Activated naive CD8-positive, alpha-beta T cell treated with anti-CD3 and anti-CD28 coated beads, Interleukin-2, amount 10 ng/mL, durations not matched to agents 7 days and 5 days (primary cell): ENCODE data around the gene CCDC24. TPM values are rescaled to one million over a fixed set of nuclear protein-coding genes. Genes with fewer than 3 reads are reported as not detected.

Experiments used
- ATAC-seq: fragments of 150-1000 bp; cut with Tn5 transposase; one replicate; pipeline ENCODE4 v1.10.0; 2021; ENCODE audit warnings: low read depth, moderate library complexity
- POLR2A ChIA-PET: fragments of 350-600 bp; sonication (Branson Sonifier 250); formaldehyde crosslinking; loops from one replicate; lab custom pipeline; 2021; ENCODE audit warnings: antibody characterized with exemption; lab: Charles Lee
- DNase-seq: peaks from one replicate; pipeline ENCODE4 v3.0.0; 2021
- H3K27ac Mint-ChIP-seq: one replicate; pipeline ENCODE4 v1.8.0; 2022; ENCODE audit warnings: mild to moderate bottlenecking, mixed read lengths
- H3K27me3 Mint-ChIP-seq: one replicate; pipeline ENCODE4 v1.8.0; 2022; ENCODE audit warnings: mild to moderate bottlenecking, moderate library complexity, mixed read lengths
- H3K36me3 Mint-ChIP-seq: one replicate; pipeline ENCODE4 v1.8.0; 2021; ENCODE audit warnings: mild to moderate bottlenecking, mixed read lengths
- H3K4me1 Mint-ChIP-seq: one replicate; pipeline ENCODE4 v1.8.0; 2021; ENCODE audit warnings: mixed read lengths
- H3K4me3 Mint-ChIP-seq: one replicate; pipeline ENCODE4 v1.8.0; 2022; ENCODE audit warnings: mild to moderate bottlenecking, moderate library complexity, mixed read lengths
- H3K9me3 Mint-ChIP-seq: one replicate; pipeline ENCODE4 v1.8.0; 2021; ENCODE audit warnings: mixed read lengths
- total RNA-seq, 2 experiments: library from RNA; stranded (reverse); gene quantifications; one replicate each; pipeline ENCODE4 v1.2.3, GENCODE V29; 2021

The CCDC24 gene
- total RNA-seq, 2 experiments from 2014 or later, result 1.3 to 3.2 TPM

- no peak overlapping the region for H3K27ac Mint-ChIP-seq
- no peaks in the 10 kb centered on the region for H3K9me3 Mint-ChIP-seq
- no peak for DNase-seq
- peaks cover 1% of the 10 kb centered on the region for H3K36me3 Mint-ChIP-seq
- peaks cover 3% of the 10 kb centered on the region for H3K4me1 Mint-ChIP-seq
- no peaks in the 10 kb centered on the region for H3K27me3 Mint-ChIP-seq
- no peak overlapping the region for H3K4me3 Mint-ChIP-seq
- no peak for ATAC-seq
- POLR2A ChIA-PET, result no interaction called here
Measured at GRCh38 chr1:44002606-44003157, 11.3 kb downstream of the CCDC24 start.

DNA sequence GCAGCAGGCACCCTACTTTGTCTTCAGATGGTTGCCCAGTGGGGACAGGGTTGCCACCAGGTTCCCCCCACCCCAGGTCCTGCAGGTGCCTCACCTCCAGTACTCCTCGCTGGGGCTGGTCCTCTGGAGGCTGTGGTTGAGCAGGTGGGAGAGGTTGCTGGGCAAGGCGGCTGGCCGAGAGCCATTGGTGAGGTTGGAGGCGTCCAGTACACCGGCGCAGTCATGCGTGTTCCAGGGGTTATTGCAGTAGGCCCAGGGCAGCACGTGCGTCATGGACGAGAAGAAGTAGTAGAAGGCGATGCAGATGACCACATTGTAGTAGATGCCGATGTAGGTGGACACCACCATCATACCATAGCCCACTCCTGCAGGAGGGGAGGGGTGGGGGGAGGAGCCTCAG lies 16.9 kb downstream of the CCDC24 start:
- POLR2A ChIA-PET, result no interaction called here
- no peak for ATAC-seq
- no peak overlapping the region for H3K4me3 Mint-ChIP-seq
- H3K27ac Mint-ChIP-seq, result no peak overlapping the region
- DNase-seq, result no peak
- no peaks in the 10 kb centered on the region for H3K27me3 Mint-ChIP-seq
- no peaks in the 10 kb centered on the region for H3K9me3 Mint-ChIP-seq
- H3K36me3 Mint-ChIP-seq, result no peaks in the 10 kb centered on the region
- peaks cover 8% of the 10 kb centered on the region for H3K4me1 Mint-ChIP-seq

DNA sequence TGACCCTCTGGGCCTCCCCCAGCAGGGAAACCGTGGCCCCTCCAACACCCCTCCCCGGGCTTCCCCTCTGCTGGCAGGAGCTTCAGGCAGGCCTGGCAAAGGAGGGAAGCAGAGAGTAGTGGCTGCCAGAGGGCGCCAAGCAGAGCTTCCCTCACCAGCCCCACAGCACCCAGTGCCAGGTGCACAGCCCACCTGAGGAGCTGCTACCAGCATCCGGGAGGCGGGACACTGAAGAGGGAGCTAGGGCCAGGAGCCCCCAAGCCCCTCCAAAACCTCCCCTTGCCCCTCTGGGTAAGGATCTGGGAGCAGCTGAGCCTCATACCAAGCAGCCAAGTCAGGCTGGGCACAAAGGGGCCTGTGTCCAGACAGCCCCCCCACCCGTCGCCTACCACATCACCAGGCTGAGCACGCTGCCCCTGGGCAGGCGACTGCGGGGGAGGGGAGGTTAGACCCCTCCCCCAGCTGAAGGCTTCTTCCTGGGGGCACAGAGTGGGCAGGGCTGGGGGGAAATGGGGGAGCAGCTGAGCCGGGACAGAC lies 19.6 kb downstream of the CCDC24 start:
- no peak for ATAC-seq
- Mint-ChIP-seq H3K9me3 (no peaks in the 10 kb centered on the region), H3K4me3 (no peak overlapping the region), H3K27me3 (peaks cover 3% of the 10 kb centered on the region), H3K4me1 (peaks cover 10% of the 10 kb centered on the region), H3K27ac (no peak overlapping the region), H3K36me3 (no peaks in the 10 kb centered on the region)
- POLR2A ChIA-PET, result no interaction called here
- no peak for DNase-seq

- Mint-ChIP-seq H3K36me3 (no peaks in the 10 kb centered on the region), H3K27ac (no peak overlapping the region), H3K9me3 (no peaks in the 10 kb centered on the region), H3K4me1 (peaks cover 10% of the 10 kb centered on the region), H3K27me3 (peaks cover 3% of the 10 kb centered on the region), H3K4me3 (no peak overlapping the region)
- ATAC-seq (no peak), DNase-seq (no peak)
- POLR2A ChIA-PET, result interaction anchor here (0.9 kb wide), 1 partner anchor 24 kb away, joined by 3 read pairs; no protein-coding TSS in a partner anchor
Measured at GRCh38 chr1:44012404-44012803, 21.0 kb downstream of the CCDC24 start.

DNA sequence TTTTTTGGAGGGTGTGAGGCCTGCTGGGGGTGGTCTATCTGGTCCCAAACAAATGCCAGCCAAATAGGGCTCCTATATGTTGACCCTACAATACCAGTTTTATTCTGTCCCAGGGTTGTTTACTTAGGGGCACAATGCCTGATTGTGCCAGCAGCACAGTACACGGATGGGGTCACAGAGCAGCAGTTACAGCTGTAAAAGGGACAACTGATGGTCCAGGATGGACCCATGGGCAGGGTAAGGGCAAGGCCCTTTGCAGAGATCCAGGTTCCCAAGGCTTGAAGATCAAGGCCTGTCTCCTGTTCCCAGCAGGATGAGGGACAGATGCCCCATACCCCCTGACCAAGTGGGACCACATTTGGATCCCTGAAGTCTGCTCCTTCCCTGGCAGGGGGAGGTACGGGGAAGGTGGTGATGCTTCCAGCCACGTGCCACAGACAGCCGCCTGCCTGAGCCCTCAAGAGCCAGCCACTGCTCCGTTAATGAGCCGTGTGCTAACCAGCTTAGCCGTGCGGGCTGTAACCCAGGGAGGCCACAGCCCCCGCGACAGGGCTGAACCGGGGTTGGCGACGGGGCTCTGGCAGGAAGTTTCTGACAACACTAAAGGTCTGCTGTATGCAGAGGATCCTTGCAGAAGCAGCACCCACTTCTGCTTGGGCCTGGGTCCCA lies 21.7 kb downstream of the CCDC24 start:
- POLR2A ChIA-PET, result interaction anchor here (0.9 kb wide), 1 partner anchor 23 kb away, joined by 3 read pairs; no protein-coding TSS in a partner anchor
- Mint-ChIP-seq H3K4me1 (peaks cover 10% of the 10 kb centered on the region), H3K4me3 (no peak overlapping the region), H3K27me3 (peaks cover 3% of the 10 kb centered on the region), H3K9me3 (no peaks in the 10 kb centered on the region), H3K36me3 (no peaks in the 10 kb centered on the region), H3K27ac (peak overlapping the region; percentile 37)
- peak; percentile 53 for ATAC-seq
- DNase-seq, result no peak

DNA sequence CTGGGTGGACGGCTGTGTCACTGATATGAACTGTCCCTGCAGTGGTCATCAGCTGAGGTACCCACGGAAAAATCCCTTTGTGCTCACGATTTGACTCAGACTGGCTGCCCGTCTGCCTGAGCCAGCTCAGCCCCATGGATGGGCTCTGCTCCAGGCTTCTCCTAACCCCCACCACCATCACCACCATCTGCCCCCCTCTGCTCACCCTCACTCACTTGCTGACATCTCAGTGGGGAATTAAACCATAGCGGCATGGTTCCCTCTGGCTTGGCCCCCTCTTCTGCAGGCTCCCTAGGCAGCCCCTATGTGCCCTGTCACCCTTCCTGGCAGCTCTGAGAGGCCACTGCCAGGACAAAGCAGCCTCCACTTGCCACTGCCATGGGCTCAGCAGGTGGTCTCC lies 22.6 kb downstream of the CCDC24 start:
- POLR2A ChIA-PET, result no interaction called here
- no peak overlapping the region for H3K4me3 Mint-ChIP-seq
- DNase-seq (no peak), ATAC-seq (no peak)
- no peaks in the 10 kb centered on the region for H3K9me3 Mint-ChIP-seq
- H3K27me3 Mint-ChIP-seq, result peaks cover 3% of the 10 kb centered on the region
- H3K27ac Mint-ChIP-seq, result no peak overlapping the region
- H3K4me1 Mint-ChIP-seq, result peaks cover 10% of the 10 kb centered on the region
- H3K36me3 Mint-ChIP-seq, result no peaks in the 10 kb centered on the region

DNA sequence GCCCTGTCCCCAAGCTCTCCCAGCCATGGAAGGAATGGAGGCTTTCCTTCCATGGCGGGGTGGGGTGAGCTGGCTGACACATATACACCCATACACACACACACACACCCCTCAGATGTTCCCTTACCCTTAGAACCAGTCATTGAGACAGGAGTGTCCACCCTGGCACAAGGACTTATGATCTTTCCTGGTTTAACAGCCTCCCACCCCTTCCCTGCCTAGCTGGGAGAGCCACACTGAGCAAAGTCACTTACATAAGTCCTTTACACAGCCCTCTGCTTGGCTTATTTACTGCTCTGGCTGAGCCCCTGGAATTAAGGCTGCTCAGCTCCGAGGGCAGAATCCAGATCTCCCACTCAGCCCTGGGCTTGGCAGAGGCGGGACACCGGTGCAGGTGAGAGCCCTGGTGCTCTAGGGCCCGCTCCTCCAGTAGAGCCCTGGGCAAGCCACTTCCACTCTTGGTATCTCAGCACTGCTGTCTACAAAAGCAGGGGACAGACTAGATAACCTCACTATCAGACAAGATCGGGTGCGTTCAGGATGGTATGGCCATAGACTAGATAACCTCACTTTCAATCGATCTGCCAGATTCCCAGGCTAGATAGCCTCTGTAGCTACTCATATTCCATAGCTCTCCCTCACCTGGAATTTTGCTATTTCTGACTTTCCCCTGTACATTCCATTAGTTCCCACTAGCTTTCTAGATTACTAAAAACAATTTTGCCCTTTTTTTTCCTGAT lies 23.1 kb downstream of the CCDC24 start:
- Mint-ChIP-seq H3K36me3 (no peaks in the 10 kb centered on the region), H3K4me1 (peaks cover 10% of the 10 kb centered on the region), H3K9me3 (no peaks in the 10 kb centered on the region), H3K27me3 (peaks cover 3% of the 10 kb centered on the region), H3K4me3 (no peak overlapping the region), H3K27ac (no peak overlapping the region)
- no peak for DNase-seq
- ATAC-seq, result no peak
- POLR2A ChIA-PET, result no interaction called here

GRCh38 chr1:44015206-44015605 lies 23.8 kb downstream of the CCDC24 start:
- no peak overlapping the region for H3K4me3 Mint-ChIP-seq
- H3K27me3 Mint-ChIP-seq, result peaks cover 3% of the 10 kb centered on the region
- H3K27ac Mint-ChIP-seq, result no peak overlapping the region
- peaks cover 10% of the 10 kb centered on the region for H3K4me1 Mint-ChIP-seq
- DNase-seq, result no peak
- ATAC-seq, result no peak
- H3K9me3 Mint-ChIP-seq, result no peaks in the 10 kb centered on the region
- H3K36me3 Mint-ChIP-seq, result no peaks in the 10 kb centered on the region
- POLR2A ChIA-PET, result no interaction called here

- DNase-seq, result no peak
- H3K27me3 Mint-ChIP-seq, result peaks cover 3% of the 10 kb centered on the region
- no peak for ATAC-seq
- no peaks in the 10 kb centered on the region for H3K9me3 Mint-ChIP-seq
- no peak overlapping the region for H3K4me3 Mint-ChIP-seq
- no peak overlapping the region for H3K27ac Mint-ChIP-seq
- POLR2A ChIA-PET, result no interaction called here
- no peaks in the 10 kb centered on the region for H3K36me3 Mint-ChIP-seq
- H3K4me1 Mint-ChIP-seq, result peaks cover 10% of the 10 kb centered on the region
Measured at GRCh38 chr1:44016041-44016889, 24.9 kb downstream of the CCDC24 start.

- POLR2A ChIA-PET, result no interaction called here
- no peak for DNase-seq
Measured at GRCh38 chr1:44016890-44017400, 25.5 kb downstream of the CCDC24 start.

GRCh38 chr1:44019466-44019948 lies 28.1 kb downstream of the CCDC24 start:
- POLR2A ChIA-PET, result no interaction called here
- Mint-ChIP-seq H3K9me3 (no peaks in the 10 kb centered on the region), H3K27me3 (peaks cover under 1% of the 10 kb centered on the region), H3K4me3 (no peak overlapping the region), H3K27ac (no peak overlapping the region), H3K36me3 (no peaks in the 10 kb centered on the region), H3K4me1 (no peaks in the 10 kb centered on the region)
- no peak for DNase-seq
- no peak for ATAC-seq

More at GRCh38 chr1:44016890-44017400, 25.5 kb downstream of the CCDC24 start:
- Mint-ChIP-seq H3K9me3 (no peaks in the 10 kb centered on the region), H3K4me1 (peaks cover 10% of the 10 kb centered on the region), H3K4me3 (no peak overlapping the region), H3K27me3 (peaks cover 3% of the 10 kb centered on the region), H3K27ac (no peak overlapping the region), H3K36me3 (no peaks in the 10 kb centered on the region)
- no peak for ATAC-seq

DNA sequence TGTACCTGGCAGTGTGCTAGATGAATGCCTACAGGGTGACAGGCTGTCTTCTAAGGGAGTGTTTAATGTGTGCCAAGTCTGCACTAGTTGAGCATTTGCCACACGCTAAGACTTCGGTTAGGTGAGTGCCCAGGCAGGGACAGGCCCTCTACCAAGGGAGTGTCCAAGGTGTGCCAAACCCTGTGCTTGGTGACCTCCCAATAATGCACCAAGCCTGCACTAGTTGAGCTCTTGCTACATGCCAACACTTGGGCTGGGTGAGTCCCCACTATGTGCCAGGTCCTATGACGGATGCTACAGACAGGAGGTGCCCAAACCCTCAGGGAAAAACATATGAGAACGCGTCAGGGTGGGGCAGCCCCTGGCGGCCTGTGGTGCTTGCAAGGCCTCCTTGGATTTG lies 29.1 kb downstream of the CCDC24 start:
- H3K9me3 Mint-ChIP-seq, result no peaks in the 10 kb centered on the region
- no peaks in the 10 kb centered on the region for H3K27me3 Mint-ChIP-seq
- DNase-seq (no peak), ATAC-seq (no peak)
- H3K36me3 Mint-ChIP-seq, result no peaks in the 10 kb centered on the region
- POLR2A ChIA-PET, result interaction anchor here (1.4 kb wide), 1 partner anchor 10 kb away, joined by 5 read pairs; the partner anchor contains the start of gene SLC6A9
- H3K27ac Mint-ChIP-seq, result no peak overlapping the region
- no peaks in the 10 kb centered on the region for H3K4me1 Mint-ChIP-seq
- H3K4me3 Mint-ChIP-seq, result no peak overlapping the region
